ENCODE results near the gene DNAJB7.
"Not testable (repeated sequence)": the region's sequence is repeated elsewhere in the genome, so short reads cannot be mapped to it uniquely, and the experiment has no call there.

The DNAJB7 gene

DNA sequence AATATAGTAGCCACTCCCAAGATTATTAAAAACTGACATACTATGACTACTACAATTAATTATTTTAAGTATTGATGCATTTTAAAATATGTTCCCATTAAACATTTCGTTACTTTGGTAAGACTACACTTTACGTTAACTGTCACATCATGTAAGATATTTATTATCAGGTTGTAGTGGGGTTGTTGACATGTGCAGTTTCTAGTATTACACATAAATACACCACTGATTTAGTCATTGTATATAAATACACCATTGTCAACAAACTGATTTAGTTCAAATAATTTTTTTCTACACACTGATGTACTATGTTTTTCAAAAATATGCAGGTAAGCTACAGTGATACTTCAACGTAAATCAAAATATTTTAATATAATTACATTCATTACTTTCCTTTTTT lies 17.0 kb downstream of the DNAJB7 start:
- Histone ChIP-seq H3K27me3 (ENCODE audit: low read depth, low read length) (no peaks in the 10 kb centered on the region), H3K27ac (ENCODE audit: low read length) (no peak overlapping the region), H3K4me1 (ENCODE audit: control insufficient read depth in 1 of 2, insufficient read depth in 2 of 2, low read length in 2 of 2) (no peaks in the 10 kb centered on the region), H3K9me3 (ENCODE audit: control insufficient read depth in 1 of 2, low read length in 2 of 2) (no peaks in the 10 kb centered on the region), H3K36me3 (ENCODE audit: control insufficient read depth in 1 of 2, insufficient read depth in 2 of 2, low read length in 2 of 2) (peaks cover 36 to 51% of the 10 kb centered on the region in 2 donors), H3K4me3 (ENCODE audit: low read depth in 1 of 2, low read length in 2 of 2) (no peak overlapping the region)

DNA sequence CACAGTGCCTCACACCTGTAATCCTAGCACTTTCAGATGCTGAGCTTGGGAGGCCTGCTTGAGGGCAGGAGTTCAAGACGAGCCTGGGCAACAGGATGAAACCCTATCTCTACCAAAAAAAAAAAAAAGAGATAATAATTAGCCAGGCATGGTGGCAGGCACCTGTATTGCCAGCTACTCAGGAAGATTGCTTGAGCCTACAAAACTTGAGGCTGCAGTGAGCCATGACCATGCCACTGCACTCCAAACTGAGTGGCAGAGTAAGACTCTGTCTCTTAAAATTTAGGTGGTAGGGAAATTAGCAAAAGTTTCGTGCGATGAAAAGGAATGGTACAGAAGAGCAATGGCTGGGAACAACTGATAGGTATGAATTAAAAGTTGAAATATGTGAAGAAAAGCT lies 23.4 kb downstream of the DNAJB7 start:
- Histone ChIP-seq H3K4me3 (ENCODE audit: low read depth in 1 of 2, low read length in 2 of 2) (no peak overlapping the region), H3K27me3 (ENCODE audit: low read depth, low read length) (no peaks in the 10 kb centered on the region), H3K27ac (ENCODE audit: low read length) (no peak overlapping the region), H3K4me1 (ENCODE audit: control insufficient read depth in 1 of 2, insufficient read depth in 2 of 2, low read length in 2 of 2) (no peaks in the 10 kb centered on the region), H3K9me3 (ENCODE audit: control insufficient read depth in 1 of 2, low read length in 2 of 2) (no peaks in the 10 kb centered on the region), H3K36me3 (ENCODE audit: control insufficient read depth in 1 of 2, insufficient read depth in 2 of 2, low read length in 2 of 2) (peaks cover 44 to 63% of the 10 kb centered on the region in 2 donors)

GRCh38 chr22:40834619-40835018 lies 27.3 kb downstream of the DNAJB7 start:
- no peaks in the 10 kb centered on the region for H3K4me1 ChIP-seq (ENCODE audit: control insufficient read depth in 1 of 2, insufficient read depth in 2 of 2, low read length in 2 of 2)
- H3K36me3 ChIP-seq (ENCODE audit: control insufficient read depth in 1 of 2, insufficient read depth in 2 of 2, low read length in 2 of 2), result peaks cover 48 to 67% of the 10 kb centered on the region in 2 donors
- no peak overlapping the region for H3K4me3 ChIP-seq (ENCODE audit: low read depth in 1 of 2, low read length in 2 of 2)
- no peaks in the 10 kb centered on the region for H3K27me3 ChIP-seq (ENCODE audit: low read depth, low read length)
- no peaks in the 10 kb centered on the region for H3K9me3 ChIP-seq (ENCODE audit: control insufficient read depth in 1 of 2, low read length in 2 of 2)
- H3K27ac ChIP-seq (ENCODE audit: low read length), result no peak overlapping the region

GRCh38 chr22:40829131-40829530 lies 32.8 kb downstream of the DNAJB7 start:
- no peak overlapping the region for H3K4me3 ChIP-seq (ENCODE audit: low read depth in 1 of 2, low read length in 2 of 2)
- H3K9me3 ChIP-seq (ENCODE audit: control insufficient read depth in 1 of 2, low read length in 2 of 2), result no peaks in the 10 kb centered on the region
- no peaks in the 10 kb centered on the region for H3K4me1 ChIP-seq (ENCODE audit: control insufficient read depth in 1 of 2, insufficient read depth in 2 of 2, low read length in 2 of 2)
- peaks cover 30 to 42% of the 10 kb centered on the region in 2 donors for H3K36me3 ChIP-seq (ENCODE audit: control insufficient read depth in 1 of 2, insufficient read depth in 2 of 2, low read length in 2 of 2)
- H3K27ac ChIP-seq (ENCODE audit: low read length), result no peak overlapping the region
- H3K27me3 ChIP-seq (ENCODE audit: low read depth, low read length), result no peaks in the 10 kb centered on the region

- H3K27ac ChIP-seq (ENCODE audit: low read length), result no peak overlapping the region
- H3K36me3 ChIP-seq (ENCODE audit: control insufficient read depth in 1 of 2, insufficient read depth in 2 of 2, low read length in 2 of 2), result peaks cover 20 to 40% of the 10 kb centered on the region in 2 donors
Measured at GRCh38 chr22:40826984-40827741, 34.8 kb downstream of the DNAJB7 start.

GRCh38 chr22:40826292-40826691 lies 35.6 kb downstream of the DNAJB7 start:
- not testable (repeated sequence) for H3K9me3 ChIP-seq (ENCODE audit: control insufficient read depth in 1 of 2, low read length in 2 of 2); H3K4me1 ChIP-seq (ENCODE audit: control insufficient read depth in 1 of 2, insufficient read depth in 2 of 2, low read length in 2 of 2); H3K4me3 ChIP-seq (ENCODE audit: low read depth in 1 of 2, low read length in 2 of 2); H3K27me3 ChIP-seq (ENCODE audit: low read depth, low read length); H3K27ac ChIP-seq (ENCODE audit: low read length)
- H3K36me3 ChIP-seq (ENCODE audit: control insufficient read depth in 1 of 2, insufficient read depth in 2 of 2, low read length in 2 of 2), result peaks cover 17 to 32% of the 10 kb centered on the region in 2 donors

More at GRCh38 chr22:40826984-40827741, 34.8 kb downstream of the DNAJB7 start:
- Histone ChIP-seq H3K4me1 (ENCODE audit: control insufficient read depth in 1 of 2, insufficient read depth in 2 of 2, low read length in 2 of 2) (no peaks in the 10 kb centered on the region), H3K27me3 (ENCODE audit: low read depth, low read length) (no peaks in the 10 kb centered on the region), H3K4me3 (ENCODE audit: low read depth in 1 of 2, low read length in 2 of 2) (no peak overlapping the region), H3K9me3 (ENCODE audit: control insufficient read depth in 1 of 2, low read length in 2 of 2) (no peaks in the 10 kb centered on the region)

DNA sequence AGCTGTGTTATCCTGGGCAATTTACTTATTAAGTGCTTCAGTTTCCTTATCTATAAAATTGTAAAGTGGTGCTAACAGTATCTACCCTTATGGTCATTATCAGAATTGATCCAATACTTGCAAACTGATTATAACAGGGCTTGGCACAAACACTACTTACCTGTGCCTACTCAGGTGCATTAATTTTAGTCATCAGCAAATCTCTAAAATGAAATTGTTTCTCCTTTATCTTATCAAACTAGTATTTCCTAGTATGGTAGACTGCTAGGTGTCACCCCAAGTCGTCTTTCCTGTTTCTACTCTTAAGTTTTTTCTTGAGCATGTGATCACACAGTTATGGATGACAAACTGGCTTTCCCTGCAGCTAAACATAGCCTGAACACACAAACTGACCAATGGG lies 38.5 kb downstream of the DNAJB7 start:
- peaks cover 0 to 12% of the 10 kb centered on the region in 2 donors for H3K4me1 ChIP-seq (ENCODE audit: control insufficient read depth in 1 of 2, insufficient read depth in 2 of 2, low read length in 2 of 2)
- no peaks in the 10 kb centered on the region for H3K9me3 ChIP-seq (ENCODE audit: control insufficient read depth in 1 of 2, low read length in 2 of 2)
- peaks cover 0 to 18% of the 10 kb centered on the region in 2 donors for H3K36me3 ChIP-seq (ENCODE audit: control insufficient read depth in 1 of 2, insufficient read depth in 2 of 2, low read length in 2 of 2)
- H3K4me3 ChIP-seq (ENCODE audit: low read depth in 1 of 2, low read length in 2 of 2), result no peak overlapping the region
- no peaks in the 10 kb centered on the region for H3K27me3 ChIP-seq (ENCODE audit: low read depth, low read length)
- no peak overlapping the region for H3K27ac ChIP-seq (ENCODE audit: low read length)

DNA sequence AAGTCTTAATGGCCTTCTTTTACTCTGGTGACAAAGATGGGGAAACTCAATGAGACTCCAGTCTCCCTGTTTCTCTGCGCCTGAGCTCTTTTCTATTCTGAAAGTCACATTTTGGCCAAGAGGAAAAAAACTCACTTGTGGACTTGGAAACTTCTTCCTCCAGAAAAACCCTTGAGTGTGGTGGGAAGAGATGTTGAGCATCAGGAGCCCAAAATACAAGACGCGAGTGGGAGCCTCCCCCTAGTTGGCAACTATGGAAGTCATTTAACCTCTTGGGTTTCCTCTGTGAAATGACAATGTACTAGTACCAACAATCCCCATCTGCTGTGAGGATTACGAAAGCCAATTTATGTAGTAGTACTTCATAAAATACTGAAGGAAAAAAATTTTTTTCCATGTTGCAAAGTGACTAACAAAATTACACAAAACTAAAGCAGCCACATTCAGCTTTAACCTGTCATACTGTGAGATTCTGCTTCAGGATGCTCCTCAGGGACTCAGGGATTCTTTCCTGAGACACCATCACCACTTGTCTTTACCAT lies 42.2 kb downstream of the DNAJB7 start:
- no peaks in the 10 kb centered on the region for H3K9me3 ChIP-seq (ENCODE audit: control insufficient read depth in 1 of 2, low read length in 2 of 2)
- H3K4me1 ChIP-seq (ENCODE audit: control insufficient read depth in 1 of 2, insufficient read depth in 2 of 2, low read length in 2 of 2), result peaks cover 11 to 25% of the 10 kb centered on the region in 2 donors
- peak overlapping the region; percentile 96 to 99 for H3K4me3 ChIP-seq (ENCODE audit: low read depth in 1 of 2, low read length in 2 of 2)
- peak overlapping the region; percentile 81 for H3K27ac ChIP-seq (ENCODE audit: low read length)
- H3K27me3 ChIP-seq (ENCODE audit: low read depth, low read length), result no peaks in the 10 kb centered on the region
- peaks cover 0 to 9% of the 10 kb centered on the region in 2 donors for H3K36me3 ChIP-seq (ENCODE audit: control insufficient read depth in 1 of 2, insufficient read depth in 2 of 2, low read length in 2 of 2)

DNA sequence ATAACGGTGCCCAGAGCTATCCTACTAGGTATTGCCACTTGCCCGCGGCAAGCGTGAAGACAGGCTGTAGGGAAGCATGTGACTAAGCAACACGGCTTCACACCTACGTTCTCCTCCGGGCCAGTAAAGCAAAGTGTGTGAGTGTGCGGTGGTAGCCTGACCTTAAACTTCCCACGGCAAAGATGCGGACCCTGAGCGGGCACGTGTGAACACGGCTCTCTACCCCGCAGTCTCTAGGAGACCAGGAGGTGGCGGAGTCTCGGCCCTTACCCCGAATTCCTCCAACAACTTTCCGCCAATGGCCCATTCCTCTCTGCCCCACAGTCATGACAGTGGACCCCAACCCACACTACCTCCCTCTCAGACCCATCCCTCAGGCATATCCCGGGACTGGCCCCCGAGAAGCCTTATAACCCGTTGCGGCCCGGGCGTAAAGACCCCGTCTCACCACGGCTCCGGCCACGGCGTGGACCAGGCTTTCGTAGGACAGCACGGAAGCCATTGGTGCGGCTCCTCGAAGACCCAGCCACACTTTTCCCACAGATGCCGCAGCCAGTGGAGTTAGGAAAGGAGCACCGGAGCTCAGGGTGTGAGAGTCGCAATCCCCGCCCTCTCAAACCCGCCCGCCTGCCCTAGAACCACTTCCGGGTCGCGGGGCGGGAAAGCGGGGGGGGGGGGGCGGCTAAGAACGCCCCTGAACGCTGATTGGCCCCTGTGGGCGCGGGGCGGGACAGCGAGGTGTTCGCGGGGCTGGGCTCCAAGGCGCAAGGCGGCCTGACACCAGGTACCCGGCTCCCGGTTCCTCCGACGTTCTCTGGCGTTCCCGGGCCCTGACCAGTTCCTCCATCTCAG lies 42.9 kb downstream of the DNAJB7 start, which contains the start of gene SLC25A17:
Gene SLC25A17 (minus strand): TSS at position 600 of the 852 bp plus-strand sequence. CDS start 98 bp downstream, at position 502.
- Histone ChIP-seq H3K4me1 (ENCODE audit: control insufficient read depth in 1 of 2, insufficient read depth in 2 of 2, low read length in 2 of 2) (peaks cover 11 to 25% of the 10 kb centered on the region in 2 donors), H3K4me3 (ENCODE audit: low read depth in 1 of 2, low read length in 2 of 2) (peak within 1 kb of the TSS; percentile 96 to 99), H3K36me3 (ENCODE audit: control insufficient read depth in 1 of 2, insufficient read depth in 2 of 2, low read length in 2 of 2) (peaks cover 0 to 9% of the 10 kb centered on the region in 2 donors), H3K9me3 (ENCODE audit: control insufficient read depth in 1 of 2, low read length in 2 of 2) (no peaks in the 10 kb centered on the region), H3K27ac (ENCODE audit: low read length) (peak within 1 kb of the TSS; percentile 81), H3K27me3 (ENCODE audit: low read depth, low read length) (no peaks in the 10 kb centered on the region)

DNA sequence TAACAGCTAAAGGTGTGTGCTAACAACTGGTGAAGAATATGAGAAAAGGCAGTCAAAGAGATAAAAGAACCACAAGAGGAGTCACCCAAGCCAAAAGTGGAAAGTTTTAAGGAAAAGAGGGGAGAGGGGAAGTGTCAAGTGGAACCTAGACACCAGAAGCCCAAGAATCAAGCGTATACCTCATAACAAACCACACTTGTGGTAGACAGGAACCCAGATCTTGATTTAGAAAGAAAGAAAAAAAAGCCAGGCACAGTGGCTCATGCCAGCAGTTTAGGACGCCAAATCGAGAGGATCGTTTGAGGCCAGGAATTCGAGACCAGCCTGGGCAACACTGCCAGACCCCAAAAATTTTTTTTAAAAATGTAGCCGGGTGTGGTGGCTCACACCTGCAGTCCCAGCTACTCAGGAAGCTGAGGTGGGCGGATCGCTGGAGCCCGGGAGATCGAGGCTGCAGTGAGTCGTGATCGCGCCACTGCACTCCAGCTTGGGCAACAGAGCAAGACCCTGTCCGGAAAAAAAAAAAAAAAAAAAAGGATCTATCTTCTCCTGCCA lies 43.6 kb downstream of the DNAJB7 start:
- no peak overlapping the region for H3K27ac ChIP-seq (ENCODE audit: low read length)
- H3K9me3 ChIP-seq (ENCODE audit: control insufficient read depth in 1 of 2, low read length in 2 of 2), result no peaks in the 10 kb centered on the region
- H3K27me3 ChIP-seq (ENCODE audit: low read depth, low read length), result no peaks in the 10 kb centered on the region
- peaks cover 11 to 25% of the 10 kb centered on the region in 2 donors for H3K4me1 ChIP-seq (ENCODE audit: control insufficient read depth in 1 of 2, insufficient read depth in 2 of 2, low read length in 2 of 2)
- peak overlapping the region; percentile 96 to 99 for H3K4me3 ChIP-seq (ENCODE audit: low read depth in 1 of 2, low read length in 2 of 2)
- H3K36me3 ChIP-seq (ENCODE audit: control insufficient read depth in 1 of 2, insufficient read depth in 2 of 2, low read length in 2 of 2), result peaks cover 0 to 4% of the 10 kb centered on the region in 2 donors

DNA sequence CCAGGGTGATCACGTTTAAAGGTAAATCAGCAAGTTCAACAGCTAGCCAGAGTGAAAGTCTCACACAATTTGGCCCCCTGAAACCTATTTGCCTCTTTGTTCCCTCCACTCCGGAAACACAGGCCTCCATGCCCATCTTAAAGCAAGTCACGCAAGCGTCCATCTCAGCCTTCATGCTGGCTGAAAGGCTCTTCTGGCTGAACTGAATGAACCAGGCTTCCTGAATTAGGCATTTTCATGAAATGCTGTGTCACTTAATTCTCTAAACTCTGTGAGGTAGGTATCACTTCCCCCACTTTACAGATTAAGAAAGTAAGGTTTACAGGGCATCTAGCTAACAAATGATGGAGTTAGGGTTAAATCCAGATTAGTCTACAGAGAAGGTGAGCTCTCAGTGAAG lies 44.2 kb downstream of the DNAJB7 start:
- H3K9me3 ChIP-seq (ENCODE audit: control insufficient read depth in 1 of 2, low read length in 2 of 2), result no peaks in the 10 kb centered on the region
- H3K27ac ChIP-seq (ENCODE audit: low read length), result no peak overlapping the region
- H3K36me3 ChIP-seq (ENCODE audit: control insufficient read depth in 1 of 2, insufficient read depth in 2 of 2, low read length in 2 of 2), result no peaks in the 10 kb centered on the region
- H3K4me3 ChIP-seq (ENCODE audit: low read depth in 1 of 2, low read length in 2 of 2), result peak overlapping the region; percentile 96 to 99
- peaks cover 11 to 25% of the 10 kb centered on the region in 2 donors for H3K4me1 ChIP-seq (ENCODE audit: control insufficient read depth in 1 of 2, insufficient read depth in 2 of 2, low read length in 2 of 2)
- no peaks in the 10 kb centered on the region for H3K27me3 ChIP-seq (ENCODE audit: low read depth, low read length)
